GM12878 (cell line): ENCODE results near the gene RNF181.

Experiments used
- CHD4 ChIP-seq: fragments of 200-600 bp; sonication (generic); IDR thresholded peaks from 2 replicates; pipeline ENCODE4 v1.6.1; 2016; ENCODE audit warnings: mild to moderate bottlenecking
- HDAC6 ChIP-seq: fragments of 200-600 bp; sonication (generic); IDR thresholded peaks from one replicate; pipeline ENCODE4 v1.8.0; 2017; ENCODE audit warnings: antibody characterized with exemption; ENCODE audit not compliant: unreplicated experiment
- KDM1A ChIP-seq: fragments of 200-600 bp; sonication (generic); IDR thresholded peaks from 2 replicates; pipeline ENCODE4 v1.6.1; 2016; ENCODE audit warnings: borderline replicate concordance
- TCF12 ChIP-seq: IDR thresholded peaks from 2 replicates; pipeline ENCODE4 v1.6.1; 2011; ENCODE audit warnings: low read depth, mild to moderate bottlenecking, low read length
- ZNF384 ChIP-seq: IDR thresholded peaks from 2 replicates; pipeline ENCODE4 v1.6.1; 2012; ENCODE audit warnings: low read depth, mild to moderate bottlenecking, low read length, improper control_type of control experiment, borderline replicate concordance
- TF ChIP-seq, protein P1 (sequence below): fragments of 450-650 bp; formaldehyde crosslinking; IDR thresholded peaks from 2 replicates; pipeline ENCODE4 v1.5.0; 2022; ENCODE audit warnings: mild to moderate bottlenecking, missing genetic modification characterization

DNA sequence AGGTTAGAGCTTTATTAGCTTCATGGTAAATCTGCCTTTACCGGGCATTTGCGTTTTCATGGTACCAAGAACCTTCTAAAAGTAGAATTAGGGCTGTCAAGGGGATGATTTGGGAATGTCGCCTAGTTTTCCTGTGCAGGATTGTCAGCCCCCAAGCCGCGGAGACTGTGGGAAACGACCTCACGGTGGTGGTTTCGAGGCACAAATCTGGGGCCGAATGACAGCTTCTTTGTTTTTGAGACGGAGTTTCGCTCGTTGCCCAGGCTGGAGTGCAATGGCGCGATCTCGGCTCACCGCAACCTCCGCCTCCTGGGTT is 19.8 kb downstream of the RNF181 start:
- TF ChIP-seq, protein P1, sequence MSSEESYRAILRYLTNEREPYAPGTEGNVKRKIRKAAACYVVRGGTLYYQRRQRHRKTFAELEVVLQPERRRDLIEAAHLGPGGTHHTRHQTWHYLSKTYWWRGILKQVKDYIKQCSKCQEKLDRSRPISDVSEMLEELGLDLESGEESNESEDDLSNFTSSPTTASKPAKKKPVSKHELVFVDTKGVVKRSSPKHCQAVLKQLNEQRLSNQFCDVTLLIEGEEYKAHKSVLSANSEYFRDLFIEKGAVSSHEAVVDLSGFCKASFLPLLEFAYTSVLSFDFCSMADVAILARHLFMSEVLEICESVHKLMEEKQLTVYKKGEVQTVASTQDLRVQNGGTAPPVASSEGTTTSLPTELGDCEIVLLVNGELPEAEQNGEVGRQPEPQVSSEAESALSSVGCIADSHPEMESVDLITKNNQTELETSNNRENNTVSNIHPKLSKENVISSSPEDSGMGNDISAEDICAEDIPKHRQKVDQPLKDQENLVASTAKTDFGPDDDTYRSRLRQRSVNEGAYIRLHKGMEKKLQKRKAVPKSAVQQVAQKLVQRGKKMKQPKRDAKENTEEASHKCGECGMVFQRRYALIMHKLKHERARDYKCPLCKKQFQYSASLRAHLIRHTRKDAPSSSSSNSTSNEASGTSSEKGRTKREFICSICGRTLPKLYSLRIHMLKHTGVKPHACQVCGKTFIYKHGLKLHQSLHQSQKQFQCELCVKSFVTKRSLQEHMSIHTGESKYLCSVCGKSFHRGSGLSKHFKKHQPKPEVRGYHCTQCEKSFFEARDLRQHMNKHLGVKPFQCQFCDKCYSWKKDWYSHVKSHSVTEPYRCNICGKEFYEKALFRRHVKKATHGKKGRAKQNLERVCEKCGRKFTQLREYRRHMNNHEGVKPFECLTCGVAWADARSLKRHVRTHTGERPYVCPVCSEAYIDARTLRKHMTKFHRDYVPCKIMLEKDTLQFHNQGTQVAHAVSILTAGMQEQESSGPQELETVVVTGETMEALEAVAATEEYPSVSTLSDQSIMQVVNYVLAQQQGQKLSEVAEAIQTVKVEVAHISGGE (CRISPR knock-in tag), result no peak
- TF ChIP-seq HDAC6 (no peak), TCF12 (no peak), KDM1A (no peak), CHD4 (no peak), ZNF384 (no peak)
